NB4 (cell line): ENCODE measurements around the gene PDIA3.
"Not testable (repeated sequence)": the region's sequence is repeated elsewhere in the genome, so short reads cannot be mapped to it uniquely, and the experiment has no call there.

ENCODE experiments used
- DNase-seq: peaks from one replicate; pipeline ENCODE4 v3.0.0; 2010; ENCODE audit warnings: low read depth
- H3K4me3 ChIP-seq: one replicate; pipeline ENCODE4 v1.5.1; 2011; ENCODE audit warnings: mild to moderate bottlenecking, low read depth, low read length, moderate library complexity
- MYC ChIP-seq: IDR thresholded peaks from 2 replicates; pipeline ENCODE4 v1.6.1; 2011; ENCODE audit warnings: low read depth, low read length
- POLR2A ChIP-seq: IDR thresholded peaks from 2 replicates; pipeline ENCODE4 v1.6.1; 2011; ENCODE audit warnings: mild to moderate bottlenecking; ENCODE audit not compliant: insufficient read length; ENCODE audit errors: extremely low read depth
- TF ChIP-seq, protein P1 (sequence below): IDR thresholded peaks from 2 replicates; pipeline ENCODE4 v1.6.1; 2011; ENCODE audit warnings: low read depth, low read length
- TF ChIP-seq, protein P2 (sequence below): IDR thresholded peaks from one replicate; pipeline ENCODE4 v1.5.1; 2012; ENCODE audit warnings: low read depth, low read length

The PDIA3 gene

GRCh38 chr15:43746245-43746902 is at the start of gene PDIA3:
TSS of gene PDIA3 (plus strand) at chr15:43746438. CDS start at chr15:43746540, 102 bp downstream.
- DNase-seq, result peak; percentile 94
- TF ChIP-seq, protein P1, sequence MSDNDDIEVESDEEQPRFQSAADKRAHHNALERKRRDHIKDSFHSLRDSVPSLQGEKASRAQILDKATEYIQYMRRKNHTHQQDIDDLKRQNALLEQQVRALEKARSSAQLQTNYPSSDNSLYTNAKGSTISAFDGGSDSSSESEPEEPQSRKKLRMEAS, result peak; percentile 68; the same call in 1 of the 2 replicates
- peak; percentile 61 for TF ChIP-seq MYC
- peak; percentile 88 for TF ChIP-seq POLR2A
- H3K4me3 ChIP-seq, result peak within 1 kb of the TSS; percentile 95

- TF ChIP-seq, protein P2, sequence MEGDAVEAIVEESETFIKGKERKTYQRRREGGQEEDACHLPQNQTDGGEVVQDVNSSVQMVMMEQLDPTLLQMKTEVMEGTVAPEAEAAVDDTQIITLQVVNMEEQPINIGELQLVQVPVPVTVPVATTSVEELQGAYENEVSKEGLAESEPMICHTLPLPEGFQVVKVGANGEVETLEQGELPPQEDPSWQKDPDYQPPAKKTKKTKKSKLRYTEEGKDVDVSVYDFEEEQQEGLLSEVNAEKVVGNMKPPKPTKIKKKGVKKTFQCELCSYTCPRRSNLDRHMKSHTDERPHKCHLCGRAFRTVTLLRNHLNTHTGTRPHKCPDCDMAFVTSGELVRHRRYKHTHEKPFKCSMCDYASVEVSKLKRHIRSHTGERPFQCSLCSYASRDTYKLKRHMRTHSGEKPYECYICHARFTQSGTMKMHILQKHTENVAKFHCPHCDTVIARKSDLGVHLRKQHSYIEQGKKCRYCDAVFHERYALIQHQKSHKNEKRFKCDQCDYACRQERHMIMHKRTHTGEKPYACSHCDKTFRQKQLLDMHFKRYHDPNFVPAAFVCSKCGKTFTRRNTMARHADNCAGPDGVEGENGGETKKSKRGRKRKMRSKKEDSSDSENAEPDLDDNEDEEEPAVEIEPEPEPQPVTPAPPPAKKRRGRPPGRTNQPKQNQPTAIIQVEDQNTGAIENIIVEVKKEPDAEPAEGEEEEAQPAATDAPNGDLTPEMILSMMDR, result no peak
- TF ChIP-seq, protein P1, result no peak
- no peak for TF ChIP-seq POLR2A
- no peak for TF ChIP-seq MYC
- DNase-seq, result no peak
- H3K4me3 ChIP-seq, result no peak overlapping the region
Measured at GRCh38 chr15:43702174-43702573, 44.1 kb upstream of the PDIA3 start.

- no peak for DNase-seq
- TF ChIP-seq POLR2A (no peak), MYC (no peak)
- TF ChIP-seq, protein P1, result no peak
- TF ChIP-seq, protein P2, result no peak
- H3K4me3 ChIP-seq, result no peak overlapping the region
Measured at GRCh38 chr15:43702701-43703424, 43.4 kb upstream of the PDIA3 start.

DNA sequence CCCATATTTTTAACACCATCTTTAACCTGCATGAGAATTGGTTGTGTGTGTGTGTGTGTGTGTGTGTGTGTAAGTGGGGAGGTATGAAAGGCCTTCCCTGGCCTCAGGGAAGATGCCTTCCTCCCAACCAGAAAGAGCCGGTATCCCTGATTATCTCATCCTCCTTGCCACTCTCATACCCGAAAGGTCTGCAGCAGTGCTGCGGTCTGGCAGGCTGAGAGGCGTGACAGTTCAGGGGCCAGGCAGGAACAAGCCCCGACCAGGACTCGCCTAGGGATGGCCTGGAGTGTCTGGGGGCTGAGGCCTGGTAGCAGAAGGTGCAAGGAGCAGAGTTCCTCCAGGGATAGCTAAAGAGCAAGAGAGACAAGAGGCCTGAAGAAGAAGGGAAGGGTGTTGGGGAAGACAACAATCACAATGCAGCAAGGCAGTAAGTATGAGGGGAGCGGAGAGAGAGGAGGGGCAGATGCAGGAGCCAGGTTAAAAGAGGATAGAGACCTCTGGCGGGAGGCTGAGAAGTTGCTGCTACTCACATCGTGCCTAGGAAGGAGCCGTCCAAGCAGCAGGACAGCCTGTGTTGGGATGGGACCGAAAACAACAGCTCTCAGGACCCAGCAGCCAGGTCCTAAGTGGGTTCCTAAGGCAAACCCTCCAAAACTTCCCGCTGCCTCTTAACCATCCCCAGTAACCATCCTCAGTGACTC is 35.7 kb upstream of the PDIA3 start:
- H3K4me3 ChIP-seq, DNase-seq: not testable (repeated sequence)

- H3K4me3 ChIP-seq, result no peak overlapping the region
- TF ChIP-seq, protein P1, result no peak
- TF ChIP-seq POLR2A (no peak), MYC (no peak)
- TF ChIP-seq, protein P2, result no peak
- DNase-seq, result no peak
Measured at GRCh38 chr15:43723151-43723550, 23.1 kb upstream of the PDIA3 start.

DNA sequence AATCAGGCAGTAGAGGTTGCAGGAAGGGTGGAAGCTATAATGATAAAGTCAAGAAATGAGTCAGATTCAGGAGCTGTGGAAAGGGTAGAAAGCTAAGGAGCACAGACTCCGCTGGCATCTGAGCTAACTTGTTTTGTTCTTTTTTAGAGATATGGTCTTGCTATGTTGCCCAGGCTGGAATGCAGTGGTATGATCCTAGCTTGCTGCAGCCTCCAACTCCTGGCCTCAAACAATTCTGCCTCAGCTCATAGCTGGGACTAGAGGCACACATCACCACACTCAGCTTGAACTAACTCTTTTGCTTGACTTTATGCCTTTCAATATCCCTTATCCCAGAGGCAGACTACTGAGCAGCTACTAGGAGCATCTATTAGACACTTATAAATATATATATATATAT is 19.9 kb upstream of the PDIA3 start:
- not testable (repeated sequence) for DNase-seq, H3K4me3 ChIP-seq

GRCh38 chr15:43728053-43728725 is 18.0 kb upstream of the PDIA3 start:
- not testable (repeated sequence) for H3K4me3 ChIP-seq, DNase-seq
